ENCODE data around the gene EPHB2. TPM values are rescaled to one million over a fixed set of nuclear protein-coding genes. Genes with fewer than 3 reads are reported as not detected.

The EPHB2 gene
- total and polyA plus RNA-seq, 7 donors, result 1.2 to 38.6 (median 3.0) TPM

DNA sequence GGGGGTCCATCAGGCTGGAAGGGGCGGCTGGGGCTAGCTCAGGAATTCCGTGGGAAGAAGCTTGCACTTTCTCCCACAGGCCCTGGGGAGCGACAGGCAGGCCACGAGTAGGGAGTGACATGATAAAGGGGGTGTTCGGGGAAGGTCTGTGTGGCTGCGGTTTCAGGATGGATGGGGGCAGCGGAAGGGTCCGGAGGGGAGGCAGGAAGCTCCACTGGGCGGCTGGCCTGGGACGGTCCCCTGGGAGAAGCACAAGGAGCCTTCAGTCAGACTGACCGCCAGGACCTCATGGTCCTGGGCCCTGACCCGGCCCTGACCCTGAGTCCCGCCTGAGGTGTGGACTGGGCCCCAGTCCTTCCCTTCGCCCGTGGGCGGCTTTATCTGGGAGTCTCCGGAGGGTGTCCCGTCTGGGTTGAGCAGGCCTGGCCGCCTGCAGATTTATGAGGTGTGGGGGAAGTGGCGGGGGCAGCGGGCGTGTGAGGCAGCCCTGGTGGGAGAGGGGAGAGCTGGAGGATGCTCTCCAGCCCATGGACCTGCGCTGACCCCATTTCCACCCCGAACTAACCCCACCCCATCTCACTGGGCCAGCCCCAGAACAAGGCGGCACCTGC lies 45.6 kb downstream of the EPHB2 start:
- Histone ChIP-seq H3K4me1 (peaks cover 0 to 2% (median under 1%) of the 10 kb centered on the region in 4 donors), H3K36me3 (no peaks in the 10 kb centered on the region), H3K27ac (no peak overlapping the region), H3K4me3 (no peak overlapping the region), H3K27me3 (no peaks in the 10 kb centered on the region), H3K9me3 (no peaks in the 10 kb centered on the region)
- TF ChIP-seq EP300 (IDR thresholded peaks at IDR 0.05), result no peak
- no peak for TF ChIP-seq POLR2AphosphoS5 (IDR thresholded peaks at IDR 0.05)
- no peak for TF ChIP-seq POLR2A (IDR thresholded peaks at IDR 0.05)
- TF ChIP-seq, protein P1, sequence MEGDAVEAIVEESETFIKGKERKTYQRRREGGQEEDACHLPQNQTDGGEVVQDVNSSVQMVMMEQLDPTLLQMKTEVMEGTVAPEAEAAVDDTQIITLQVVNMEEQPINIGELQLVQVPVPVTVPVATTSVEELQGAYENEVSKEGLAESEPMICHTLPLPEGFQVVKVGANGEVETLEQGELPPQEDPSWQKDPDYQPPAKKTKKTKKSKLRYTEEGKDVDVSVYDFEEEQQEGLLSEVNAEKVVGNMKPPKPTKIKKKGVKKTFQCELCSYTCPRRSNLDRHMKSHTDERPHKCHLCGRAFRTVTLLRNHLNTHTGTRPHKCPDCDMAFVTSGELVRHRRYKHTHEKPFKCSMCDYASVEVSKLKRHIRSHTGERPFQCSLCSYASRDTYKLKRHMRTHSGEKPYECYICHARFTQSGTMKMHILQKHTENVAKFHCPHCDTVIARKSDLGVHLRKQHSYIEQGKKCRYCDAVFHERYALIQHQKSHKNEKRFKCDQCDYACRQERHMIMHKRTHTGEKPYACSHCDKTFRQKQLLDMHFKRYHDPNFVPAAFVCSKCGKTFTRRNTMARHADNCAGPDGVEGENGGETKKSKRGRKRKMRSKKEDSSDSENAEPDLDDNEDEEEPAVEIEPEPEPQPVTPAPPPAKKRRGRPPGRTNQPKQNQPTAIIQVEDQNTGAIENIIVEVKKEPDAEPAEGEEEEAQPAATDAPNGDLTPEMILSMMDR (IDR thresholded peaks at IDR 0.05), result no peak
- WGBS, 2 donors, result 70 to 77% methylated on average over 25 of the region's 25 CpGs
- no peak for DNase-seq
- intact Hi-C loops (cut with DNase I), result no loop called here

DNA sequence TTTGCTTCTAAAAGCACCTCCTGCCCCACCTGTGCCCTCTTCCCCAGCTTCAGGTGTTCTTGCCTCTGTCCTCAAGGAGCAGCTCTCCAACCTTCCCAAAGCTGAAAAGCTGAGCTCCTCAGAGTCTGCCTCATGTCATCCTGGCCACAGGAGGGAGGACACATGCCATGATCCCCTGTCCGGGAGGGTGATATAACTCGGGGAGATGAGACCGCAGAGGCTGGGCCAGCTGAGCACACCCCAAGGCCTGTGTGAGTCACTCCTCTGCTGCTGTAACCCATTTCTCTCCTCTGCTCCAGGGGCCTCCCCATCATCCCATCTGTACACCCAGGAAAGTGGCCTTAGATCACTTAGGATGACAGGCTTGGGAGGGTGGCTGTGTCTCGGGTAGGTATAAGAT lies 49.8 kb downstream of the EPHB2 start:
- Histone ChIP-seq H3K4me3 (no peak overlapping the region), H3K27me3 (no peaks in the 10 kb centered on the region), H3K4me1 (no peaks in the 10 kb centered on the region), H3K27ac (no peak overlapping the region), H3K36me3 (no peaks in the 10 kb centered on the region), H3K9me3 (no peaks in the 10 kb centered on the region)
- TF ChIP-seq, protein P1 (IDR thresholded peaks at IDR 0.05), result no peak
- intact Hi-C loops (cut with DNase I), result no loop called here
- WGBS, 2 donors, result 56 to 79% methylated on average over 4 of the region's 4 CpGs
- no peak for DNase-seq

DNA sequence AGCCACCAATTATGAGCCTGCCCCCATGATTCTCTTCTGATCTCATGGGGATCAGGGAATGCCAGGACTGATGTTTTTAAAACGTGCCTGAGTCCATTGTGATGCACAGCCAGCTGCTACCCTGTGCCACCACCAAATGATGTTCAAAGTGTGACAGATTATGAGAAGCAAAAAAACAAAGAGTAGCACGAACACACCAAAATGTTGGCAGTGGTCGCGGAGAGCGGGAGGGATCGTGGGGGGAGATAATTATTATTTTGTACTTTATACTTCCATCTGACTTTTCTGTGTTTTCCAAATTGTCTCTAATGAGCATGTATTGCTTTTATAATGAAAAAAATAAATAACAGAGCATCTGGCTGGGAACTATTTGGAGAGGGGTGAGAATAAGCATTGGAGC lies 50.5 kb downstream of the EPHB2 start:
- H3K36me3 ChIP-seq, result no peaks in the 10 kb centered on the region
- H3K4me3 ChIP-seq, result no peak overlapping the region
- no peak overlapping the region for H3K27ac ChIP-seq
- H3K9me3 ChIP-seq, result no peaks in the 10 kb centered on the region
- no peaks in the 10 kb centered on the region for H3K4me1 ChIP-seq
- WGBS, 2 donors, result 87 to 90% methylated on average over 6 of the region's 6 CpGs
- H3K27me3 ChIP-seq, result no peaks in the 10 kb centered on the region
- TF ChIP-seq POLR2AphosphoS5 (IDR thresholded peaks at IDR 0.05), result no peak
- no peak for TF ChIP-seq POLR2A (IDR thresholded peaks at IDR 0.05)
- TF ChIP-seq, protein P1 (IDR thresholded peaks at IDR 0.05), result no peak
- TF ChIP-seq EP300 (IDR thresholded peaks at IDR 0.05), result no peak
- no peak for DNase-seq
- intact Hi-C loops (cut with DNase I), result no loop called here

DNA sequence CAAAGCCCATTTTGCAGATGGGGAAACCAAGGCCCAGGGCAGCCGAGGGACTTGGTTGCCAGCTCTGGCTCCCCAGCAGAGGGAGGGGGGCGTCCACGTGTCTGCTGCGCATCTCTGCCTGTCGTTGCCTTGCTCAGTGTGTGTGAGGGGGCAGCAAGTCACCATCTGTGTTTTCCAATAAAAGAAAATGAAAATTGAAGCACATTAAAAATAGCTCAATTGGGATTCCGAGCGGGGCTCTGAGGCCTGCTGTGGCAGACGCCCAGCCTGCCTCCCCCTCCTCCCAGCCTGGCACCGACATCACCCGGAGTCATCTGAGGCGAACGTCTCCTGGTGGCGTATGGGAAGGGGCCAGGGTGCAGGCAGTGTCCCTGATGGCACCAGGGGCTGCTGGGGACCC lies 51.2 kb downstream of the EPHB2 start:
- Histone ChIP-seq H3K27ac (no peak overlapping the region), H3K9me3 (no peaks in the 10 kb centered on the region), H3K4me1 (no peaks in the 10 kb centered on the region), H3K36me3 (no peaks in the 10 kb centered on the region), H3K4me3 (no peak overlapping the region), H3K27me3 (no peaks in the 10 kb centered on the region)
- WGBS, 2 donors, result 82 to 85% methylated on average over 13 of the region's 13 CpGs
- intact Hi-C loops (cut with DNase I), result no loop called here
- DNase-seq, result no peak
- no peak for TF ChIP-seq POLR2A (IDR thresholded peaks at IDR 0.05)
- TF ChIP-seq EP300 (IDR thresholded peaks at IDR 0.05), result no peak
- TF ChIP-seq, protein P1 (IDR thresholded peaks at IDR 0.05), result no peak
- no peak for TF ChIP-seq POLR2AphosphoS5 (IDR thresholded peaks at IDR 0.05)

Measured in sigmoid colon (tissue), 7 donors.